LNCaP clone FGC (cell line): ENCODE results near the gene CCDC90B.
A peak's percentile ranks its signal among the peaks of the same experiment; 100 is the strongest.

Source experiments
- DNase-seq: peaks from one replicate; pipeline ENCODE4 v3.0.0-alpha.2; 2011; ENCODE audit warnings: low read depth
- H3K4me3 ChIP-seq: 2 replicates; pipeline ENCODE4 v1.5.1; 2011; ENCODE audit warnings: mild to moderate bottlenecking, low read depth, low read length, control low read depth
- CTCF ChIP-seq: IDR thresholded peaks from 2 replicates; pipeline ENCODE4 v1.5.1; 2012; ENCODE audit warnings: mild to moderate bottlenecking; ENCODE audit not compliant: control insufficient read depth, insufficient read depth; ENCODE audit errors: extremely low read depth

The CCDC90B gene

GRCh38 chr11:83285151-83285770 is 906 bp downstream of the CCDC90B start:
- no peak for DNase-seq
- peak overlapping the region; percentile 88 for H3K4me3 ChIP-seq
- no peak for TF ChIP-seq CTCF

- peak; percentile 14 for DNase-seq
- no peak for TF ChIP-seq CTCF
- peak overlapping the region; percentile 88 for H3K4me3 ChIP-seq
These were observed 1.5 kb downstream of the CCDC90B start for GRCh38 chr11:83284501-83285150.

GRCh38 chr11:83282084-83282716 is 4.0 kb downstream of the CCDC90B start:
- peak overlapping the region; percentile 11; the same call in 1 of the 2 replicates for H3K4me3 ChIP-seq
- peak; percentile 32 for DNase-seq
- TF ChIP-seq CTCF, result no peak

GRCh38 chr11:83280256-83280655 is 5.9 kb downstream of the CCDC90B start:
- no peak for TF ChIP-seq CTCF
- H3K4me3 ChIP-seq, result no peak overlapping the region
- DNase-seq, result no peak

GRCh38 chr11:83278351-83278750 is 7.8 kb downstream of the CCDC90B start:
- no peak for DNase-seq
- no peak for TF ChIP-seq CTCF
- H3K4me3 ChIP-seq, result no peak overlapping the region

GRCh38 chr11:83275888-83276641 is 10.1 kb downstream of the CCDC90B start:
- H3K4me3 ChIP-seq, result no peak overlapping the region
- no peak for DNase-seq
- no peak for TF ChIP-seq CTCF
